Spleen (tissue), 13 donors: Measurements from ENCODE around the gene FCGR2B. TPM values are rescaled to one million over a fixed set of nuclear protein-coding genes. Genes with fewer than 3 reads are reported as not detected.
"Not testable (repeated sequence)": the region's sequence is repeated elsewhere in the genome, so short reads cannot be mapped to it uniquely, and the experiment has no call there.

Experiments
- DNase-seq: peaks from one replicate; pipeline ENCODE4 v3.0.0-alpha.2; 2020
- H3K27ac ChIP-seq, 8 donors: fragments of 200-600 bp; sonication (generic) in 7 of 8; 1 replicate in 4 of 8; 2 replicates in 4 of 8; pipeline versions ENCODE4 v1.5.0 to v1.8.0; 2016 to 2021; ENCODE audit warnings: inconsistent platforms in 4 of 8, mild to moderate bottlenecking in 4 of 8, moderate library complexity in 1 of 8
- H3K27me3 ChIP-seq, 7 donors: fragments of 200-600 bp; sonication (generic) in 6 of 7; replicated peaks in 1 of 7; 1 replicate in 4 of 7; 2 replicates in 3 of 7; pipeline versions ENCODE4 v1.5.0 to v1.8.0; 2016 to 2021; ENCODE audit warnings: inconsistent platforms in 3 of 7, mild to moderate bottlenecking in 1 of 7
- H3K36me3 ChIP-seq, 6 donors: fragments of 200-600 bp; sonication (generic) in 5 of 6; 1 replicate in 4 of 6; 2 replicates in 2 of 6; pipeline versions ENCODE4 v1.5.0 to v1.8.0; 2016 to 2021; ENCODE audit warnings: inconsistent platforms in 2 of 6
- H3K4me1 ChIP-seq, 6 donors: fragments of 200-600 bp; sonication (generic) in 5 of 6; 1 replicate in 3 of 6; 2 replicates in 3 of 6; pipeline versions ENCODE4 v1.5.0 to v1.8.0; 2016 to 2021; ENCODE audit warnings: inconsistent platforms in 3 of 6
- H3K4me3 ChIP-seq, 8 donors: fragments of 200-600 bp; sonication (generic) in 7 of 8; 1 replicate in 4 of 8; 2 replicates in 4 of 8; pipeline versions ENCODE4 v1.5.0 to v1.8.0; 2016 to 2021; ENCODE audit warnings: inconsistent platforms in 4 of 8, mild to moderate bottlenecking in 4 of 8, moderate library complexity in 2 of 8
- H3K9me3 ChIP-seq, 8 donors: fragments of 200-600 bp; sonication (generic) in 7 of 8; 1 replicate in 4 of 8; 2 replicates in 4 of 8; pipeline versions ENCODE4 v1.5.0 to v1.8.0; 2016 to 2021; ENCODE audit warnings: inconsistent platforms in 4 of 8
- POLR2AphosphoS5 ChIP-seq, 3 donors: sonication (generic); formaldehyde crosslinking; IDR thresholded peaks; one replicate each; pipeline ENCODE4 v1.5.1; 2017; ENCODE audit warnings: antibody characterized with exemption in 3 of 3
- WGBS, 5 donors: extraction: QIAGEN DNeasy Blood & Tissue Kit in 3 of 5; methylation state at CpG; one replicate each; pipeline versions ENCODE4 v1.1.5 to v1.1.7; 2013 to 2018; 5-methylcytosine and 5-hydroxymethylcytosine counted together
- intact Hi-C: fragments of 100-400 bp; cut with DNase I; formaldehyde crosslinking; loops from one replicate; pipeline ENCODE4 v1.15.0; 2023; ENCODE audit warnings: low total_unique reads
- long read RNA-seq, 2 donors: transcript quantifications; one replicate each; lab custom pipeline, GENCODE V29; 2026
- polyA plus RNA-seq, 3 donors: library from polyadenylated mRNA; stranded (reverse); fragments of 200-250 nt; gene quantifications; one replicate each; pipeline ENCODE4 v1.2.1, GENCODE V29; 2013
- total RNA-seq, 7 donors: library from RNA; depleted of rRNA in 3 of 7; stranded (reverse); fragments of >200 nt in 3 of 7; fragmentation: NEBNext Ultra II Directional in 4 of 7; extraction: Animal tissue kit (Norgen Biotek cat#: 25700) in 4 of 7; gene quantifications; one replicate each; pipeline versions ENCODE4 v1.1.0 to v1.2.1, GENCODE V29; 2016 to 2021
- donor health status: healthy with polysubstance abuse.
- donor health status: DM: no; HTN: no; CAD: no; lungs with moderate emphysema.
- donor health status: DM: no; HTN: no; CAD: no.
- donor health status: Bipolar disorder and iron deficiency.
- donor health status: healthy.
- donor health status: DM: no; HTN: no; CAD: no.
- donor health status: DM: yes; HTN: yes; CAD: no.

Gene FCGR2B
- total RNA-seq (10 to 100 TPM; 29.7 to 65.2 (median 38.6) TPM), polyA plus RNA-seq (10 to 100 TPM; 43.7 to 66.7 (median 44.0) TPM)
- long read RNA-seq, donor 1 = 0 reads
- long read RNA-seq, donor 2 = 0 reads

DNA sequence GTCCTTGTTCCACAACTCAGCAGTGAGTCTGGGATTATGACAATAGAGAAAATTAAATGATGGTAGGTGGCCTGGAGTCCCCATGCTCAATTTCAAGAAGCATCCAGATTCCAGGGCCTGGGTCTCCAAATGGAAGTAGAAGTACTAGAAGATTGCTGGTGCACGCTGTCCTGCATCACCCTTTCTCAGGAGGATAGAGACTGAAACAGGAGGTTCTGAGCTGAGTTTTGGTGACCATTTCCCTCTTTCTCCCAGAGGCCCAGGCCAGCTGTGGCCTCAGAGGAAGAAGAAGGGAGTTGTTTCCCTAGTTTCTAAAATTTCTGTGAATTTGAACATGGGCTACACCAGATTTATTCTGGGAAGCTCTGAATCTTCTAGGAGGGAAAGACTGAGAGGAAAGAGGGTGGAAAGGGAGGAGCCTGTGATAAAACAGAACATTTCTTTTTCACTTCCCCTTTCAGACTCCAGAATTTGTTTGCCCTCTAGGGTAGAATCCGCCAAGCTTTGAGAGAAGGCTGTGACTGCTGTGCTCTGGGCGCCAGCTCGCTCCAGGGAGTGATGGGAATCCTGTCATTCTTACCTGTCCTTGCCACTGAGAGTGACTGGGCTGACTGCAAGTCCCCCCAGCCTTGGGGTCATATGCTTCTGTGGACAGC is at the start of gene FCGR2B:
TSS of gene FCGR2B (plus strand) at position 460 of the 656 bp plus-strand sequence. CDS start at position 559, 99 bp downstream.
- H3K27me3 ChIP-seq, H3K9me3 ChIP-seq, H3K4me1 ChIP-seq, H3K36me3 ChIP-seq, intact Hi-C loops, H3K27ac ChIP-seq, DNase-seq: not testable (repeated sequence)
- H3K4me3 ChIP-seq = peak within 1 kb of the TSS in 1 of 8 donors; percentile 50
- WGBS, 5 donors = no CpG with 5 or more reads among the region's 4 CpGs

DNA sequence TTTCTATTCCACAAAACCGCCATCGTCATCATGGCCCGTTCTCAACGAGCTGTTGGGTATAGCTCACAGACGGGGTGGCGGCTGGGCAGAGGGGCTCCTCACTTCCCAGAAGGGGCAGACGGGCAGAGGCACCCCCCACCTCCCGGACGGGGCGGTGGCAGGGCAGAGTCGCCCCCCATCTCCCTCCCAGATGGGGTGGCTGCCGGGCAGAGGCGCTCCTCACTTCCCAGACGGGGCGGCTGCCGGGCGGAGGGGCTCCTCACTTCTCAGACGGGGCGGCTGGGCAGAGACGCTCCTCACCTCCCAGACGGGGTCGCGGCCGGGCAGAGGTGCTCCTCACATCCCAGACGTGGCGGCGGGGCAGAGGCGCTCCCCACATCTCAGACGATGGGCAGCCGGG is 46.5 kb upstream of the FCGR2B start:
- H3K9me3 ChIP-seq, H3K4me3 ChIP-seq, H3K27ac ChIP-seq, intact Hi-C loops, DNase-seq, H3K36me3 ChIP-seq: not testable (repeated sequence)
- Histone ChIP-seq H3K27me3 (peaks cover 0 to 16% (median 0%) of the 10 kb centered on the region in 7 donors), H3K4me1 (peaks cover 0 to 14% (median 4%) of the 10 kb centered on the region in 6 donors)
- 91 to 95% (median 93%) methylated on average over 20 to 30 of the region's 30 CpGs for WGBS, 5 donors

GRCh38 chr1:161618517-161618916 is 44.4 kb upstream of the FCGR2B start:
- WGBS, 5 donors = 78 to 97% (median 85%) methylated on average over 2 to 4 of the region's 4 CpGs
- H3K27ac ChIP-seq, H3K36me3 ChIP-seq, H3K4me3 ChIP-seq, DNase-seq, H3K9me3 ChIP-seq, intact Hi-C loops: not testable (repeated sequence)
- H3K4me1 ChIP-seq = peaks cover 0 to 23% (median 7%) of the 10 kb centered on the region in 6 donors
- peaks cover 0 to 24% (median 0%) of the 10 kb centered on the region in 7 donors for H3K27me3 ChIP-seq

DNA sequence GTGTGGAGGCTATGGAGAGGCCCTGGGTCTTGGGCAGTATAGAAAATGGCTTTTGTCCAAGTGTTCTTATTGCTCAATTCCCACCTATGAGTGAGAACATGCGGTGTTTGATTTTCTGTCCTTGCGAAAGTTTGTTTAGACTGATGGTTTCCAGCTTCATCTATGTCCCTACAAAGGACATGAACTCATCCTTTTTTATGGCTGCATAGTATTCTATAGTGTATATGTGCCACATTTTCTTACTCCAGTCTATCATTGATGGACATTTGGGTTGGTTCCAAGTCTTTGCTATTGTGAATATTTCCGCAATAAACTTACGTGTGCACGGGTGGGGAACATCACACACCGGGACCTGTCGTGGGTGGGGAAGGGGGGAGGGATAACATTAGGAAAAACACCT is 42.5 kb upstream of the FCGR2B start:
- Histone ChIP-seq H3K4me1 (peaks cover 0 to 32% (median 7%) of the 10 kb centered on the region in 6 donors), H3K27me3 (peaks cover 0 to 24% (median 0%) of the 10 kb centered on the region in 7 donors)
- DNase-seq, intact Hi-C loops, H3K9me3 ChIP-seq, H3K36me3 ChIP-seq, H3K4me3 ChIP-seq, H3K27ac ChIP-seq: not testable (repeated sequence)
- WGBS, 5 donors = 87 to 95% (median 90%) methylated on average over 7 of the region's 7 CpGs

- peak; percentile 88 for DNase-seq
- Histone ChIP-seq H3K4me3 (peak overlapping the region; percentile 2 to 62 (median 29)), H3K27ac (peak overlapping the region; percentile 2 to 81 (median 78)), H3K27me3 (peaks cover 0 to 24% (median 0%) of the 10 kb centered on the region in 7 donors), H3K4me1 (peaks cover 0 to 38% (median 7%) of the 10 kb centered on the region in 6 donors)
- intact Hi-C loops, H3K36me3 ChIP-seq, H3K9me3 ChIP-seq: not testable (repeated sequence)
- 0 to 4% (median 1%) methylated on average over 41 of the region's 41 CpGs for WGBS, 5 donors
- TF ChIP-seq POLR2AphosphoS5 (IDR thresholded peaks at IDR 0.05) = peak in 2 of 3 donors; percentile 6 to 15
These were observed 41.6 kb upstream of the FCGR2B start for GRCh38 chr1:161621181-161622000.

- Histone ChIP-seq H3K27me3 (peaks cover 0 to 24% (median 0%) of the 10 kb centered on the region in 7 donors), H3K27ac (peak overlapping the region in 7 of 8 donors; percentile 66 to 81 (median 79)), H3K4me3 (peak overlapping the region in 4 of 8 donors; percentile 29 to 62 (median 42)), H3K4me1 (peaks cover 0 to 44% (median 9%) of the 10 kb centered on the region in 6 donors)
- H3K36me3 ChIP-seq, DNase-seq, intact Hi-C loops, H3K9me3 ChIP-seq: not testable (repeated sequence)
- WGBS, 5 donors = 12 to 26% (median 17%) methylated on average over 8 of the region's 8 CpGs
These were observed 40.9 kb upstream of the FCGR2B start for GRCh38 chr1:161622054-161622453.

- intact Hi-C loops, H3K9me3 ChIP-seq, H3K4me3 ChIP-seq, DNase-seq, H3K36me3 ChIP-seq: not testable (repeated sequence)
- 15 to 28% (median 24%) methylated on average over 5 to 6 of the region's 6 CpGs for WGBS, 5 donors
- H3K27me3 ChIP-seq = peaks cover 0 to 24% (median 0%) of the 10 kb centered on the region in 7 donors
- H3K27ac ChIP-seq = peak overlapping the region in 6 of 8 donors; percentile 26 to 81 (median 48)
- peaks cover 0 to 48% (median 9%) of the 10 kb centered on the region in 6 donors for H3K4me1 ChIP-seq
These were observed 39.4 kb upstream of the FCGR2B start for GRCh38 chr1:161623401-161624051.

GRCh38 chr1:161624605-161625004 is 38.3 kb upstream of the FCGR2B start:
- H3K4me3 ChIP-seq, DNase-seq, H3K36me3 ChIP-seq, H3K9me3 ChIP-seq, intact Hi-C loops: not testable (repeated sequence)
- Histone ChIP-seq H3K27ac (peak overlapping the region in 3 of 8 donors; percentile 54 to 81 (median 80)), H3K4me1 (peaks cover 0 to 48% (median 9%) of the 10 kb centered on the region in 6 donors), H3K27me3 (peaks cover 0 to 24% (median 0%) of the 10 kb centered on the region in 7 donors)
- 75 to 100% (median 81%) methylated on average over 1 of the region's 1 CpG for WGBS, 5 donors

- Histone ChIP-seq H3K27ac (peak overlapping the region in 7 of 8 donors; percentile 49 to 82 (median 65)), H3K4me1 (peaks cover 0 to 38% (median 5%) of the 10 kb centered on the region in 6 donors), H3K4me3 (peak overlapping the region in 2 of 8 donors; percentile 26 to 39)
- DNase-seq, H3K36me3 ChIP-seq, H3K27me3 ChIP-seq, intact Hi-C loops, H3K9me3 ChIP-seq: not testable (repeated sequence)
- 52 to 61% (median 52%) methylated on average over 8 to 9 of the region's 10 CpGs for WGBS, 5 donors
These were observed 36.3 kb upstream of the FCGR2B start for GRCh38 chr1:161626445-161627146.
